HepG2 (cell line): ENCODE results near the gene FMC1. TPM values are rescaled to one million over a fixed set of nuclear protein-coding genes. Genes with fewer than 3 reads are reported as not detected.

Experiments used
- ELF3 ChIP-seq: IDR thresholded peaks from 2 replicates; pipeline ENCODE4 v1.6.1; 2016; ENCODE audit warnings: missing genetic modification reagents, missing compliant biosample characterization
- HDAC2 ChIP-seq: sonication (generic); formaldehyde crosslinking; IDR thresholded peaks from 2 replicates; pipeline ENCODE4 v1.4.0; 2020; ENCODE audit warnings: missing genetic modification reagents
- IKZF4 ChIP-seq: sonication (generic); formaldehyde crosslinking; IDR thresholded peaks from 2 replicates; pipeline ENCODE4 v1.5.1; 2020; ENCODE audit warnings: borderline replicate concordance, mild to moderate bottlenecking, low read depth, missing genetic modification reagents; ENCODE audit errors: not compliant biosample characterization
- ISL2 ChIP-seq: sonication (generic); formaldehyde crosslinking; IDR thresholded peaks from 2 replicates; pipeline ENCODE4 v1.5.0; 2020; ENCODE audit warnings: missing genetic modification reagents
- KDM5B ChIP-seq: sonication (generic); formaldehyde crosslinking; IDR thresholded peaks from 2 replicates; pipeline ENCODE4 v1.4.0; 2020; ENCODE audit warnings: missing genetic modification reagents, mild to moderate bottlenecking, borderline replicate concordance
- LCORL ChIP-seq, 2 experiments: fragments of 450-650 bp in 1 of 2; sonication (generic) in 1 of 2; formaldehyde crosslinking in 1 of 2; IDR thresholded peaks; 2 replicates each; pipeline versions ENCODE4 v1.5.0 to v1.6.1; 2017 to 2020; ENCODE audit warnings: antibody characterized with exemption in 1 of 2, missing genetic modification reagents in 1 of 2
- NCOA2 ChIP-seq: sonication (generic); formaldehyde crosslinking; IDR thresholded peaks from 2 replicates; pipeline ENCODE4 v1.8.0; 2022; ENCODE audit warnings: inconsistent platforms
- NFYC ChIP-seq: IDR thresholded peaks from 2 replicates; pipeline ENCODE4 v1.6.1; 2016; ENCODE audit warnings: missing genetic modification reagents, missing compliant biosample characterization
- SALL1 ChIP-seq: sonication (generic); formaldehyde crosslinking; IDR thresholded peaks from 2 replicates; pipeline ENCODE4 v1.8.0; 2022; ENCODE audit warnings: mild to moderate bottlenecking, missing genetic modification reagents
- SOX6 ChIP-seq, 2 experiments: fragments of 450-650 bp in 1 of 2; sonication (generic) in 1 of 2; formaldehyde crosslinking in 1 of 2; IDR thresholded peaks; 2 replicates each; pipeline versions ENCODE4 v1.4.0 to v1.6.1; 2017 to 2020; ENCODE audit warnings: antibody characterized with exemption in 1 of 2, mild to moderate bottlenecking in 1 of 2, missing genetic modification reagents in 1 of 2
- ZMYM3 ChIP-seq: sonication (generic); formaldehyde crosslinking; IDR thresholded peaks from 2 replicates; pipeline ENCODE4 v1.5.1; 2020; ENCODE audit warnings: mild to moderate bottlenecking, missing genetic modification reagents
- ZNF558 ChIP-seq: sonication (generic); formaldehyde crosslinking; IDR thresholded peaks from 2 replicates; pipeline ENCODE4 v1.9.0; 2022; ENCODE audit warnings: mild to moderate bottlenecking, missing genetic modification reagents, borderline replicate concordance
- polyA plus RNA-seq, 8 experiments: library from polyadenylated mRNA; depleted of rRNA in 3 of 8; stranded (reverse) in 7 of 8; unstranded in 1 of 8; fragments of >200 nt; fragmentation: Illumina TruSeq in 4 of 8; extraction: Trizol in 4 of 8; gene quantifications; 2 replicates each; pipeline versions ENCODE4 v1.2.1 to v1.2.3, GENCODE V29; 2011 to 2016; ENCODE audit warnings: low read depth in 4 of 8, missing spikeins in 1 of 8, mixed read lengths in 1 of 8; ENCODE audit not compliant: insufficient read depth in 1 of 8
- total RNA-seq, 5 experiments: library from RNA; depleted of rRNA; stranded (reverse); fragments of >200 nt; fragmentation: Illumina TruSeq; extraction: Trizol; gene quantifications; 2 replicates each; pipeline ENCODE4 v1.2.3, GENCODE V29; 2016; ENCODE audit warnings: low read depth in 1 of 5
- TF ChIP-seq, protein P1 (sequence below): sonication (generic); formaldehyde crosslinking; conservative IDR thresholded peaks from 2 replicates; pipeline ENCODE4 v1.4.0; 2020; ENCODE audit warnings: mild to moderate bottlenecking, missing genetic modification reagents, moderate library complexity
- TF ChIP-seq, protein P2 (sequence below): sonication (generic); formaldehyde crosslinking; IDR thresholded peaks from 2 replicates; pipeline ENCODE4 v1.4.0; 2020; ENCODE audit warnings: missing genetic modification reagents, borderline replicate concordance
- TF ChIP-seq, protein P3 (sequence below): IDR thresholded peaks from 2 replicates; pipeline ENCODE4 v1.4.0; 2020; ENCODE audit warnings: mild to moderate bottlenecking, missing genetic modification reagents

The FMC1 gene
- total and polyA plus RNA-seq, 2 of the 13 experiments (the other 11 are each of a cell fraction or from before 2014, with no cell fraction given) = 39.2 to 50.7 TPM

DNA sequence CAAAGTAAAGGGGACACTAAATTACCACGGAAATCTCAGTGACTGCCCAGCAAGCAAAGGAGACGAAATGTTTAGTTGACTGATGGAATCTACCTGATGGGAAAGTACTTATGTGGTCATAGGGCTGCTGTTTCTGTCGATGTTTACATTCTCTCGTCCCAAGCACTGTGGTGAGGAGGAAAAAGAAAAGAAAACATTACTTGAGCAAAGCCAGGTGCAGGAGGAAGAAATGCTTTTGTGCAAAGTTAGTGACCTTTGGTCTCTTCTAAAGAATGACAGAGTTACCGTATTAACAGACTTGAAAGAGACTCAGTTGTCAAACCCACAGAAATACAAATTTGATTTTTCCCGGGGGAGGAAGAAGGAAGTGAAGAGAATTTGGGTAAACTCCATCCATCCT is 43.3 kb upstream of the FMC1 start (continued):
- TF ChIP-seq ELF3 (CRISPR knock-in tag) = peak; percentile 49
- peak; percentile 57; the same call in 1 of the 2 replicates for TF ChIP-seq HDAC2 (CRISPR knock-in tag)
- TF ChIP-seq KDM5B (CRISPR knock-in tag) = no peak
- no peak for TF ChIP-seq NFYC (CRISPR knock-in tag)
- no peak for TF ChIP-seq ZNF558
- TF ChIP-seq, protein P1, sequence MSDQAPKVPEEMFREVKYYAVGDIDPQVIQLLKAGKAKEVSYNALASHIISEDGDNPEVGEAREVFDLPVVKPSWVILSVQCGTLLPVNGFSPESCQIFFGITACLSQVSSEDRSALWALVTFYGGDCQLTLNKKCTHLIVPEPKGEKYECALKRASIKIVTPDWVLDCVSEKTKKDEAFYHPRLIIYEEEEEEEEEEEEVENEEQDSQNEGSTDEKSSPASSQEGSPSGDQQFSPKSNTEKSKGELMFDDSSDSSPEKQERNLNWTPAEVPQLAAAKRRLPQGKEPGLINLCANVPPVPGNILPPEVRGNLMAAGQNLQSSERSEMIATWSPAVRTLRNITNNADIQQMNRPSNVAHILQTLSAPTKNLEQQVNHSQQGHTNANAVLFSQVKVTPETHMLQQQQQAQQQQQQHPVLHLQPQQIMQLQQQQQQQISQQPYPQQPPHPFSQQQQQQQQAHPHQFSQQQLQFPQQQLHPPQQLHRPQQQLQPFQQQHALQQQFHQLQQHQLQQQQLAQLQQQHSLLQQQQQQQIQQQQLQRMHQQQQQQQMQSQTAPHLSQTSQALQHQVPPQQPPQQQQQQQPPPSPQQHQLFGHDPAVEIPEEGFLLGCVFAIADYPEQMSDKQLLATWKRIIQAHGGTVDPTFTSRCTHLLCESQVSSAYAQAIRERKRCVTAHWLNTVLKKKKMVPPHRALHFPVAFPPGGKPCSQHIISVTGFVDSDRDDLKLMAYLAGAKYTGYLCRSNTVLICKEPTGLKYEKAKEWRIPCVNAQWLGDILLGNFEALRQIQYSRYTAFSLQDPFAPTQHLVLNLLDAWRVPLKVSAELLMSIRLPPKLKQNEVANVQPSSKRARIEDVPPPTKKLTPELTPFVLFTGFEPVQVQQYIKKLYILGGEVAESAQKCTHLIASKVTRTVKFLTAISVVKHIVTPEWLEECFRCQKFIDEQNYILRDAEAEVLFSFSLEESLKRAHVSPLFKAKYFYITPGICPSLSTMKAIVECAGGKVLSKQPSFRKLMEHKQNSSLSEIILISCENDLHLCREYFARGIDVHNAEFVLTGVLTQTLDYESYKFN (CRISPR knock-in tag) = peak; percentile 64
- no peak for TF ChIP-seq SOX6 (IDR thresholded peaks at IDR 0.05)
- peak; percentile 48; the same call in 1 of the 2 replicates for TF ChIP-seq SOX6 (CRISPR knock-in tag; IDR thresholded peaks at IDR 0.05)
- TF ChIP-seq ISL2 (CRISPR knock-in tag) = 0 out of 2 replicates have a peak, but pooled peaks have one; percentile 50
- TF ChIP-seq IKZF4 (CRISPR knock-in tag) = no peak
- TF ChIP-seq, protein P2, sequence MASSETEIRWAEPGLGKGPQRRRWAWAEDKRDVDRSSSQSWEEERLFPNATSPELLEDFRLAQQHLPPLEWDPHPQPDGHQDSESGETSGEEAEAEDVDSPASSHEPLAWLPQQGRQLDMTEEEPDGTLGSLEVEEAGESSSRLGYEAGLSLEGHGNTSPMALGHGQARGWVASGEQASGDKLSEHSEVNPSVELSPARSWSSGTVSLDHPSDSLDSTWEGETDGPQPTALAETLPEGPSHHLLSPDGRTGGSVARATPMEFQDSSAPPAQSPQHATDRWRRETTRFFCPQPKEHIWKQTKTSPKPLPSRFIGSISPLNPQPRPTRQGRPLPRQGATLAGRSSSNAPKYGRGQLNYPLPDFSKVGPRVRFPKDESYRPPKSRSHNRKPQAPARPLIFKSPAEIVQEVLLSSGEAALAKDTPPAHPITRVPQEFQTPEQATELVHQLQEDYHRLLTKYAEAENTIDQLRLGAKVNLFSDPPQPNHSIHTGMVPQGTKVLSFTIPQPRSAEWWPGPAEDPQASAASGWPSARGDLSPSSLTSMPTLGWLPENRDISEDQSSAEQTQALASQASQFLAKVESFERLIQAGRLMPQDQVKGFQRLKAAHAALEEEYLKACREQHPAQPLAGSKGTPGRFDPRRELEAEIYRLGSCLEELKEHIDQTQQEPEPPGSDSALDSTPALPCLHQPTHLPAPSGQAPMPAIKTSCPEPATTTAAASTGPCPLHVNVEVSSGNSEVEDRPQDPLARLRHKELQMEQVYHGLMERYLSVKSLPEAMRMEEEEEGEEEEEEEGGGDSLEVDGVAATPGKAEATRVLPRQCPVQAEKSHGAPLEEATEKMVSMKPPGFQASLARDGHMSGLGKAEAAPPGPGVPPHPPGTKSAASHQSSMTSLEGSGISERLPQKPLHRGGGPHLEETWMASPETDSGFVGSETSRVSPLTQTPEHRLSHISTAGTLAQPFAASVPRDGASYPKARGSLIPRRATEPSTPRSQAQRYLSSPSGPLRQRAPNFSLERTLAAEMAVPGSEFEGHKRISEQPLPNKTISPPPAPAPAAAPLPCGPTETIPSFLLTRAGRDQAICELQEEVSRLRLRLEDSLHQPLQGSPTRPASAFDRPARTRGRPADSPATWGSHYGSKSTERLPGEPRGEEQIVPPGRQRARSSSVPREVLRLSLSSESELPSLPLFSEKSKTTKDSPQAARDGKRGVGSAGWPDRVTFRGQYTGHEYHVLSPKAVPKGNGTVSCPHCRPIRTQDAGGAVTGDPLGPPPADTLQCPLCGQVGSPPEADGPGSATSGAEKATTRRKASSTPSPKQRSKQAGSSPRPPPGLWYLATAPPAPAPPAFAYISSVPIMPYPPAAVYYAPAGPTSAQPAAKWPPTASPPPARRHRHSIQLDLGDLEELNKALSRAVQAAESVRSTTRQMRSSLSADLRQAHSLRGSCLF (CRISPR knock-in tag) = no peak
- no peak for TF ChIP-seq LCORL (IDR thresholded peaks at IDR 0.05)
- peak; percentile 16; the same call in 1 of the 2 replicates for TF ChIP-seq LCORL (CRISPR knock-in tag; IDR thresholded peaks at IDR 0.05)
- TF ChIP-seq SALL1 (CRISPR knock-in tag) = no peak; the same call in 1 of the 2 replicates
- TF ChIP-seq, protein P3, sequence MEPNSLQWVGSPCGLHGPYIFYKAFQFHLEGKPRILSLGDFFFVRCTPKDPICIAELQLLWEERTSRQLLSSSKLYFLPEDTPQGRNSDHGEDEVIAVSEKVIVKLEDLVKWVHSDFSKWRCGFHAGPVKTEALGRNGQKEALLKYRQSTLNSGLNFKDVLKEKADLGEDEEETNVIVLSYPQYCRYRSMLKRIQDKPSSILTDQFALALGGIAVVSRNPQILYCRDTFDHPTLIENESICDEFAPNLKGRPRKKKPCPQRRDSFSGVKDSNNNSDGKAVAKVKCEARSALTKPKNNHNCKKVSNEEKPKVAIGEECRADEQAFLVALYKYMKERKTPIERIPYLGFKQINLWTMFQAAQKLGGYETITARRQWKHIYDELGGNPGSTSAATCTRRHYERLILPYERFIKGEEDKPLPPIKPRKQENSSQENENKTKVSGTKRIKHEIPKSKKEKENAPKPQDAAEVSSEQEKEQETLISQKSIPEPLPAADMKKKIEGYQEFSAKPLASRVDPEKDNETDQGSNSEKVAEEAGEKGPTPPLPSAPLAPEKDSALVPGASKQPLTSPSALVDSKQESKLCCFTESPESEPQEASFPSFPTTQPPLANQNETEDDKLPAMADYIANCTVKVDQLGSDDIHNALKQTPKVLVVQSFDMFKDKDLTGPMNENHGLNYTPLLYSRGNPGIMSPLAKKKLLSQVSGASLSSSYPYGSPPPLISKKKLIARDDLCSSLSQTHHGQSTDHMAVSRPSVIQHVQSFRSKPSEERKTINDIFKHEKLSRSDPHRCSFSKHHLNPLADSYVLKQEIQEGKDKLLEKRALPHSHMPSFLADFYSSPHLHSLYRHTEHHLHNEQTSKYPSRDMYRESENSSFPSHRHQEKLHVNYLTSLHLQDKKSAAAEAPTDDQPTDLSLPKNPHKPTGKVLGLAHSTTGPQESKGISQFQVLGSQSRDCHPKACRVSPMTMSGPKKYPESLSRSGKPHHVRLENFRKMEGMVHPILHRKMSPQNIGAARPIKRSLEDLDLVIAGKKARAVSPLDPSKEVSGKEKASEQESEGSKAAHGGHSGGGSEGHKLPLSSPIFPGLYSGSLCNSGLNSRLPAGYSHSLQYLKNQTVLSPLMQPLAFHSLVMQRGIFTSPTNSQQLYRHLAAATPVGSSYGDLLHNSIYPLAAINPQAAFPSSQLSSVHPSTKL = peak; percentile 67
- no peak for TF ChIP-seq ZMYM3 (CRISPR knock-in tag)
- TF ChIP-seq NCOA2 (CRISPR knock-in tag) = peak; percentile 28; the same call in 1 of the 2 replicates
